Measurements from ENCODE around the gene MGAT1.

- TF ChIP-seq TAF1 (IDR thresholded peaks at IDR 0.05; ENCODE audit: borderline replicate concordance, low read depth, low read length) (no peak), POLR2AphosphoS5 (IDR thresholded peaks at IDR 0.05; ENCODE audit: low read depth, low read length) (no peak)
These were observed 21.5 kb upstream of the MGAT1 start for GRCh38 chr5:180823940-180824629.

All from GM12892 (cell line).